Measurements from ENCODE around the gene MPIG6B. TPM values are rescaled to one million over a fixed set of nuclear protein-coding genes. Genes with fewer than 3 reads are reported as not detected.
A peak's percentile ranks its signal among the peaks of the same experiment; 100 is the strongest.

MPIG6B gene
- total RNA-seq, 1 donor from 2014 or later = not detected

GRCh38 chr6:31752739-31753319 lies 29.7 kb downstream of the MPIG6B start:
- Mint-ChIP-seq H3K36me3 (ENCODE audit: low read depth, unreplicated experiment) (no peaks in the 10 kb centered on the region), H3K4me1 (ENCODE audit: unreplicated experiment) (no peaks in the 10 kb centered on the region), H3K27ac (ENCODE audit: unreplicated experiment) (no peak overlapping the region), H3K27me3 (ENCODE audit: unreplicated experiment) (no peaks in the 10 kb centered on the region), H3K9me3 (ENCODE audit: unreplicated experiment) (no peaks in the 10 kb centered on the region), H3K4me3 (ENCODE audit: unreplicated experiment) (no peak overlapping the region)
- TF ChIP-seq CTCF (IDR thresholded peaks at IDR 0.05; ENCODE audit: unreplicated experiment) = no peak
- DNase-seq (ENCODE audit: low spot score) = no peak

GRCh38 chr6:31758281-31758680 lies 35.1 kb downstream of the MPIG6B start:
- DNase-seq (ENCODE audit: low spot score) = no peak
- peaks cover 17% of the 10 kb centered on the region for H3K36me3 Mint-ChIP-seq (ENCODE audit: low read depth, unreplicated experiment)
- H3K4me3 Mint-ChIP-seq (ENCODE audit: unreplicated experiment) = no peak overlapping the region
- H3K4me1 Mint-ChIP-seq (ENCODE audit: unreplicated experiment) = peaks cover 5% of the 10 kb centered on the region
- no peaks in the 10 kb centered on the region for H3K9me3 Mint-ChIP-seq (ENCODE audit: unreplicated experiment)
- no peak for TF ChIP-seq CTCF (IDR thresholded peaks at IDR 0.05; ENCODE audit: unreplicated experiment)
- H3K27ac Mint-ChIP-seq (ENCODE audit: unreplicated experiment) = no peak overlapping the region
- H3K27me3 Mint-ChIP-seq (ENCODE audit: unreplicated experiment) = peaks cover 4% of the 10 kb centered on the region

- no peak for TF ChIP-seq CTCF (IDR thresholded peaks at IDR 0.05; ENCODE audit: unreplicated experiment)
- Mint-ChIP-seq H3K4me3 (ENCODE audit: unreplicated experiment) (peak overlapping the region; percentile 67), H3K27me3 (ENCODE audit: unreplicated experiment) (peaks cover 7% of the 10 kb centered on the region), H3K27ac (ENCODE audit: unreplicated experiment) (no peak overlapping the region), H3K36me3 (ENCODE audit: low read depth, unreplicated experiment) (peaks cover 24% of the 10 kb centered on the region), H3K4me1 (ENCODE audit: unreplicated experiment) (peaks cover 13% of the 10 kb centered on the region), H3K9me3 (ENCODE audit: unreplicated experiment) (no peaks in the 10 kb centered on the region)
- DNase-seq (ENCODE audit: low spot score) = no peak
Observed at GRCh38 chr6:31760790-31761189, 37.6 kb downstream of the MPIG6B start.

GRCh38 chr6:31761343-31761742 lies 38.2 kb downstream of the MPIG6B start:
- Mint-ChIP-seq H3K27ac (ENCODE audit: unreplicated experiment) (no peak overlapping the region), H3K9me3 (ENCODE audit: unreplicated experiment) (no peaks in the 10 kb centered on the region), H3K36me3 (ENCODE audit: low read depth, unreplicated experiment) (peaks cover 24% of the 10 kb centered on the region), H3K4me1 (ENCODE audit: unreplicated experiment) (peaks cover 13% of the 10 kb centered on the region), H3K4me3 (ENCODE audit: unreplicated experiment) (no peak overlapping the region), H3K27me3 (ENCODE audit: unreplicated experiment) (peaks cover 7% of the 10 kb centered on the region)
- no peak for TF ChIP-seq CTCF (IDR thresholded peaks at IDR 0.05; ENCODE audit: unreplicated experiment)
- DNase-seq (ENCODE audit: low spot score) = no peak

GRCh38 chr6:31762356-31762755 lies 39.2 kb downstream of the MPIG6B start, which contains the start of gene SAPCD1:
Gene SAPCD1, plus strand, starts transcription at chr6:31762656. Its CDS starts 399 bp downstream, at chr6:31763055.
- Mint-ChIP-seq H3K4me1 (ENCODE audit: unreplicated experiment) (peaks cover 18% of the 10 kb centered on the region), H3K36me3 (ENCODE audit: low read depth, unreplicated experiment) (peaks cover 24% of the 10 kb centered on the region), H3K4me3 (ENCODE audit: unreplicated experiment) (peak within 1 kb of the TSS; percentile 78), H3K27me3 (ENCODE audit: unreplicated experiment) (peaks cover 7% of the 10 kb centered on the region), H3K9me3 (ENCODE audit: unreplicated experiment) (no peaks in the 10 kb centered on the region), H3K27ac (ENCODE audit: unreplicated experiment) (peak within 1 kb of the TSS; percentile 91)
- no peak for TF ChIP-seq CTCF (IDR thresholded peaks at IDR 0.05; ENCODE audit: unreplicated experiment)
- DNase-seq (ENCODE audit: low spot score) = no peak

Measured in endothelial cell (in vitro differentiated cells).